ENCODE results near the gene STAT1. TPM values are rescaled to one million over a fixed set of nuclear protein-coding genes. Genes with fewer than 3 reads are reported as not detected.

The STAT1 gene
- polyA plus RNA-seq, 3 donors, result 51.3 to 126 (median 110) TPM

DNA sequence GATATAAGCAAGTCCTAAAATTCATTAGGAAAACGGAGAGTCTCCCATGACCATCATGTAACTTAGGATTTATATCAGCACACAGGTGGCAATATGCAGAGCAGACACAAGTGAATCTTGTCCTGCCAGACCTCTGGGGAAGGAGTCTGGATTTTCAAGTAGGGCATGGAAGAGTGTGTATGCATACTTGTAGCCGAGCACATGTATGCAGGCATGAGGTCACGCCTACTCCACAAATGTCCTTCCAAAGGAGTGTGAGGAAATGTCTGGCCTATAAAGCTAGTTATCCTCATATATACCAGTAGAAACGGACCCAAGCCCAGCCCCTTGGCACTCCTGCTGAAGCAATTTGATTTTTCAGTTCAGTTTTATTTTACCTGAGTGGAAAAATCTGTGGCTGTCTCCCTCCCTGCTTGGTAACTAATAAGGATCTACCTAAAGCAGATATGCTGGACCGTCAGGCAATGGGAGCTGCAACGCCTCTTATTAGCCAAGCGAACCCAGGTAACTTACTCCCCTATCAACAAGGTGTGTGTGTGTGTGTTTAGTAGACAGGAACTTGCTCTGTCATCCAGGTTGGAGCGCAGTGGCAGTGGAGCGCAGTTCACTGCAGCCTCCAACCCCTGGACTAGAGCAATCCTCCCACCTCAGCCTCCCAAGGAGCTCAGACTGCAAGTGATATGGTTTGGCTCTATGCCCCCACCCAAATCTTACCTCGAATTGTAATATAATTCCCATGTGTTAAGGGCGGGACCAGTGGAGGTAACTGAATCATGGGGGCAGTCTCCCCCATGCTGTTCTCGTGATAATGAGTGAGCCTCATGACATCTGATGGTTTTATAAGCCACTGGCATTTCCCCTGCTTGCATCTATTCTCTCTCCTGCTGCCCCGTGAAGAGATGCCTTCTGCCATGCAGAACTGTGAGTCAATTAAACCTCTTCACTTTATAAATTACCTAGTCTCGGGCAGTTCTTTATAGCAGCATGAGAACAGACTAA is 2.8 kb downstream of the STAT1 start:
- peak overlapping the region in 1 of 3 experiments; percentile 81 for H3K4me3 ChIP-seq (replicated peaks in 1 of 3; ENCODE audit: low read depth in 2 of 3, low read length in 3 of 3)
- no peak overlapping the region for H3K9ac ChIP-seq (ENCODE audit: insufficient read depth, low read length, poor library complexity, severe bottlenecking)
- peaks cover 50 to 64% of the 10 kb centered on the region in 2 donors for H3K36me3 ChIP-seq (replicated peaks in 1 of 2; ENCODE audit: control insufficient read depth in 1 of 2, insufficient read depth in 2 of 2, low read length in 2 of 2)
- peaks cover 39 to 50% of the 10 kb centered on the region in 2 donors for H3K36me3 Mint-ChIP-seq
- peaks cover 13% of the 10 kb centered on the region for H3K4me1 Mint-ChIP-seq
- H3K4me3 Mint-ChIP-seq, result peak overlapping the region; percentile 18 to 39
- peak overlapping the region in 1 of 2 donors; percentile 46 for H3K27ac ChIP-seq (ENCODE audit: low read depth in 1 of 2, low read length in 2 of 2)
- peaks cover 71% of the 10 kb centered on the region for H3K79me2 ChIP-seq (ENCODE audit: insufficient read depth, low read length)
- H3K4me2 ChIP-seq (replicated peaks; ENCODE audit: extremely low read depth, low read length, poor library complexity, severe bottlenecking), result peak overlapping the region; percentile 84
- H3K27me3 Mint-ChIP-seq (ENCODE audit: low read depth in 3 of 3), result peaks cover 0 to 2% (median 0%) of the 10 kb centered on the region in 3 donors
- H3K4me1 ChIP-seq (ENCODE audit: control insufficient read depth in 1 of 2, insufficient read depth in 2 of 2, low read length in 2 of 2), result peaks cover 36 to 38% of the 10 kb centered on the region in 2 donors
- peak overlapping the region in 4 of 7 donors; percentile 15 to 65 (median 48) for H3K27ac Mint-ChIP-seq
- H2AFZ ChIP-seq (ENCODE audit: insufficient read depth, low read depth, low read length, poor library complexity, severe bottlenecking), result no peak overlapping the region
- intact Hi-C loops (cut with micrococcal nuclease), result loop anchor here in 1 of 2 donors (5.0 kb wide), 1 partner anchor 44 kb away; no protein-coding TSS in a partner anchor
- WGBS (ENCODE audit: insufficient coverage), result 94% methylated on average over 6 of the region's 14 CpGs
- H3K9me3 Mint-ChIP-seq, result peaks cover 0 to 3% (median 0%) of the 10 kb centered on the region in 7 donors
- H3K27me3 ChIP-seq (ENCODE audit: control insufficient read depth in 2 of 2, insufficient read depth in 2 of 2, low read length in 2 of 2), result no peaks in the 10 kb centered on the region
- H4K20me1 ChIP-seq (ENCODE audit: insufficient read depth, low read length), result peaks cover 76% of the 10 kb centered on the region
- TF ChIP-seq, protein P1, sequence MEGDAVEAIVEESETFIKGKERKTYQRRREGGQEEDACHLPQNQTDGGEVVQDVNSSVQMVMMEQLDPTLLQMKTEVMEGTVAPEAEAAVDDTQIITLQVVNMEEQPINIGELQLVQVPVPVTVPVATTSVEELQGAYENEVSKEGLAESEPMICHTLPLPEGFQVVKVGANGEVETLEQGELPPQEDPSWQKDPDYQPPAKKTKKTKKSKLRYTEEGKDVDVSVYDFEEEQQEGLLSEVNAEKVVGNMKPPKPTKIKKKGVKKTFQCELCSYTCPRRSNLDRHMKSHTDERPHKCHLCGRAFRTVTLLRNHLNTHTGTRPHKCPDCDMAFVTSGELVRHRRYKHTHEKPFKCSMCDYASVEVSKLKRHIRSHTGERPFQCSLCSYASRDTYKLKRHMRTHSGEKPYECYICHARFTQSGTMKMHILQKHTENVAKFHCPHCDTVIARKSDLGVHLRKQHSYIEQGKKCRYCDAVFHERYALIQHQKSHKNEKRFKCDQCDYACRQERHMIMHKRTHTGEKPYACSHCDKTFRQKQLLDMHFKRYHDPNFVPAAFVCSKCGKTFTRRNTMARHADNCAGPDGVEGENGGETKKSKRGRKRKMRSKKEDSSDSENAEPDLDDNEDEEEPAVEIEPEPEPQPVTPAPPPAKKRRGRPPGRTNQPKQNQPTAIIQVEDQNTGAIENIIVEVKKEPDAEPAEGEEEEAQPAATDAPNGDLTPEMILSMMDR (IDR thresholded peaks at IDR 0.05), result no peak
- H3K9me3 ChIP-seq (replicated peaks in 1 of 2; ENCODE audit: control insufficient read depth in 1 of 2, insufficient read depth in 1 of 2, low read length in 2 of 2), result no peaks in the 10 kb centered on the region
- DNase-seq, result no peak

DNA sequence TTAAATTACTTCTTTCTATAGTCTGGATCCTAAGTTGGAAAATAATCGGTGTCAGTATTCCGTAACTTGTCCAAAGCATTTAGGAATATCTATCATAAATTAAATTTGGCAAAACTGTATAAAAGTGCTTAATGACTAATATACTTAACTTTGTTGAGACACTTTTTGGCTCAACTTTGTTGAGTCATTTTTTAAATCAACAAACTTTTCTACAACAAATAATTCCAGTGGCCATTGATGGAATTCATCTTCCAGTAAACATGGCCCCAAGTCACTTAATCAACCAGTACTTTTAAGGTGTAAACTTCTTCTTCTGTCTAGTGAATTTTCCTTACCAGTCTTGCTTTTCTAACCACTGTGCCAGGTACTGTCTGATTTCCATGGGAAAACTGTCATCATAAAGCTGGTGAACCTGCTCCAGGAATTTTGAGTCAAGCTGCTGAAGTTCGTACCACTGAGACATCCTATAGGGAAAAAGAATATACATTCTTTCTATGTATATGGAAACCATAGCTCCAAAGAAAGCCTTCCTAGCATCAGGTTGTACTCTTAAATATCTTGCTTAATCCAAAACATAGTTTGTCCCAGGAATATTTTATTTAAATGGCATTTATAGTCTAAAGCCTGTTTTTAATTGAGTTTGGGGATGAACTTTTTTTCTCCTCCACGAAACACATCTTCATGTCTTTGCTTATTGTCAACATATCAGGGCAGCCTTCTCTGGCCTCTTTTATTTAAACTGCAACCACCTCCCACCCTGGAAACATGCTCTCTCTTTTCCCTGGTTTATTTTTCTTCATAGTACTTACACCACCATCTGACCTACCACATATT is 4.2 kb downstream of the STAT1 start:
- Mint-ChIP-seq H3K9me3 (peaks cover 0 to 3% (median 0%) of the 10 kb centered on the region in 7 donors), H3K4me1 (peaks cover 13% of the 10 kb centered on the region), H3K36me3 (peaks cover 53 to 64% of the 10 kb centered on the region in 2 donors), H3K27me3 (ENCODE audit: low read depth in 3 of 3) (no peaks in the 10 kb centered on the region), H3K27ac (peak overlapping the region in 3 of 7 donors; percentile 23 to 58 (median 30)), H3K4me3 (peak overlapping the region in 1 of 2 donors; percentile 27)
- intact Hi-C loops (cut with micrococcal nuclease), result loop anchor here (5.0 to 10.0 kb wide), 2 partner anchors 42 to 105 kb away; no protein-coding TSS in a partner anchor
- Histone ChIP-seq H3K4me1 (ENCODE audit: control insufficient read depth in 1 of 2, insufficient read depth in 2 of 2, low read length in 2 of 2) (peaks cover 28 to 30% of the 10 kb centered on the region in 2 donors), H3K9ac (ENCODE audit: insufficient read depth, low read length, poor library complexity, severe bottlenecking) (no peak overlapping the region), H3K4me2 (replicated peaks; ENCODE audit: extremely low read depth, low read length, poor library complexity, severe bottlenecking) (no peak overlapping the region), H2AFZ (ENCODE audit: insufficient read depth, low read depth, low read length, poor library complexity, severe bottlenecking) (no peak overlapping the region), H3K27me3 (ENCODE audit: control insufficient read depth in 2 of 2, insufficient read depth in 2 of 2, low read length in 2 of 2) (no peaks in the 10 kb centered on the region), H3K9me3 (replicated peaks in 1 of 2; ENCODE audit: control insufficient read depth in 1 of 2, insufficient read depth in 1 of 2, low read length in 2 of 2) (no peaks in the 10 kb centered on the region), H3K27ac (ENCODE audit: low read depth in 1 of 2, low read length in 2 of 2) (peak overlapping the region in 1 of 2 donors; percentile 40), H3K36me3 (replicated peaks in 1 of 2; ENCODE audit: control insufficient read depth in 1 of 2, insufficient read depth in 2 of 2, low read length in 2 of 2) (peaks cover 65 to 79% of the 10 kb centered on the region in 2 donors), H3K79me2 (ENCODE audit: insufficient read depth, low read length) (peaks cover 84% of the 10 kb centered on the region), H4K20me1 (ENCODE audit: insufficient read depth, low read length) (peaks cover 90% of the 10 kb centered on the region), H3K4me3 (replicated peaks in 1 of 3; ENCODE audit: low read depth in 2 of 3, low read length in 3 of 3) (no peak overlapping the region)
- TF ChIP-seq, protein P1 (IDR thresholded peaks at IDR 0.05), result no peak
- 100% methylated on average over 1 of the region's 4 CpGs for WGBS (ENCODE audit: insufficient coverage)
- DNase-seq, result no peak

Measured in CD14-positive monocyte (primary cell).